CD14-positive monocyte (primary cell): ENCODE results near the gene NUP88. TPM values are rescaled to one million over a fixed set of nuclear protein-coding genes. Genes with fewer than 3 reads are reported as not detected.

Source experiments
- DNase-seq, 3 donors: peaks; one replicate each; pipeline ENCODE4 v3.0.0-alpha.2; 2011 to 2022
- H2AFZ ChIP-seq: 2 replicates; pipeline ENCODE4 v1.6.0; 2012; ENCODE audit warnings: mild to moderate bottlenecking, low read depth, low read length, inconsistent platforms; ENCODE audit not compliant: insufficient read depth, poor library complexity, severe bottlenecking
- H3K27ac ChIP-seq, 2 donors: 1 replicate in 1 of 2; 2 replicates in 1 of 2; pipeline ENCODE4 v1.5.1; 2012 to 2013; ENCODE audit warnings: low read length in 2 of 2, control low read depth in 1 of 2, inconsistent platforms in 1 of 2, low read depth in 1 of 2, mild to moderate bottlenecking in 1 of 2
- H3K27me3 ChIP-seq, 2 donors: one replicate each; pipeline versions ENCODE4 v1.6.0 to v1.6.1; 2011 to 2013; ENCODE audit warnings: low read length in 2 of 2; ENCODE audit not compliant: control insufficient read depth in 2 of 2, insufficient read depth in 2 of 2
- H3K36me3 ChIP-seq, 2 donors: replicated peaks in 1 of 2; 1 replicate in 1 of 2; 2 replicates in 1 of 2; pipeline versions ENCODE4 v1.5.1 to v1.6.1; 2012 to 2013; ENCODE audit warnings: low read length in 2 of 2, control low read depth in 1 of 2, inconsistent platforms in 1 of 2, mild to moderate bottlenecking in 1 of 2; ENCODE audit not compliant: insufficient read depth in 2 of 2, control insufficient read depth in 1 of 2
- H3K4me1 ChIP-seq, 2 donors: 1 replicate in 1 of 2; 2 replicates in 1 of 2; pipeline versions ENCODE4 v1.5.1 to v1.6.1; 2012 to 2013; ENCODE audit warnings: low read length in 2 of 2, control low read depth in 1 of 2, inconsistent platforms in 1 of 2, mild to moderate bottlenecking in 1 of 2, moderate library complexity in 1 of 2; ENCODE audit not compliant: insufficient read depth in 2 of 2, control insufficient read depth in 1 of 2
- H3K4me2 ChIP-seq: replicated peaks from 2 replicates; pipeline ENCODE3; 2012; ENCODE audit warnings: low read length, moderate library complexity, mild to moderate bottlenecking; ENCODE audit not compliant: poor library complexity, severe bottlenecking; ENCODE audit errors: extremely low read depth
- H3K4me3 ChIP-seq, 3 experiments: fragments of 200-600 bp in 1 of 3; sonication (generic) in 1 of 3; replicated peaks in 1 of 3; 1 replicate in 2 of 3; 2 replicates in 1 of 3; pipeline ENCODE4 v1.5.1; 2011 to 2013; ENCODE audit warnings: low read length in 3 of 3, mild to moderate bottlenecking in 3 of 3, control low read depth in 2 of 3, low read depth in 2 of 3, inconsistent platforms in 1 of 3, moderate library complexity in 1 of 3
- H3K79me2 ChIP-seq: 2 replicates; pipeline ENCODE4 v1.6.0; 2012; ENCODE audit warnings: mild to moderate bottlenecking, control low read depth, inconsistent platforms, low read length, moderate library complexity; ENCODE audit not compliant: insufficient read depth
- H3K9ac ChIP-seq: 2 replicates; pipeline ENCODE4 v1.6.0; 2017; ENCODE audit warnings: low read length, mild to moderate bottlenecking; ENCODE audit not compliant: insufficient read depth, poor library complexity, severe bottlenecking
- H3K9me3 ChIP-seq, 2 donors: replicated peaks in 1 of 2; 1 replicate in 1 of 2; 2 replicates in 1 of 2; pipeline versions ENCODE4 v1.5.1 to v1.6.1; 2012 to 2013; ENCODE audit warnings: low read length in 2 of 2, control low read depth in 1 of 2; ENCODE audit not compliant: control insufficient read depth in 1 of 2, insufficient read depth in 1 of 2
- H4K20me1 ChIP-seq: 2 replicates; pipeline ENCODE4 v1.6.0; 2012; ENCODE audit warnings: mild to moderate bottlenecking, low read length, control low read depth, moderate library complexity; ENCODE audit not compliant: insufficient read depth
- H3K27ac Mint-ChIP-seq, 7 donors: one replicate each; pipeline ENCODE4 v1.8.0; 2020; ENCODE audit warnings: mild to moderate bottlenecking in 7 of 7, mixed read lengths in 7 of 7, moderate library complexity in 6 of 7, inconsistent platforms in 2 of 7
- H3K27me3 Mint-ChIP-seq, 3 donors: one replicate each; pipeline ENCODE4 v1.8.0; 2021 to 2022; ENCODE audit warnings: low read depth in 3 of 3, mild to moderate bottlenecking in 3 of 3, mixed read lengths in 3 of 3, moderate library complexity in 3 of 3, inconsistent platforms in 1 of 3
- H3K36me3 Mint-ChIP-seq, 2 donors: one replicate each; pipeline ENCODE4 v1.8.0; 2020; ENCODE audit warnings: mixed read lengths in 2 of 2, inconsistent platforms in 1 of 2, mild to moderate bottlenecking in 1 of 2
- H3K4me1 Mint-ChIP-seq: one replicate; pipeline ENCODE4 v1.8.0; 2020; ENCODE audit warnings: mild to moderate bottlenecking, mixed read lengths
- H3K4me3 Mint-ChIP-seq, 2 donors: one replicate each; pipeline ENCODE4 v1.8.0; 2020; ENCODE audit warnings: mild to moderate bottlenecking in 2 of 2, mixed read lengths in 2 of 2, moderate library complexity in 1 of 2
- H3K9me3 Mint-ChIP-seq, 7 donors: one replicate each; pipeline ENCODE4 v1.8.0; 2020 to 2022; ENCODE audit warnings: mixed read lengths in 7 of 7, mild to moderate bottlenecking in 6 of 7, moderate library complexity in 6 of 7, inconsistent platforms in 2 of 7
- CTCF ChIP-seq: fragments of 200-600 bp; IDR thresholded peaks from one replicate; pipeline ENCODE4 v1.8.0; 2022; ENCODE audit warnings: antibody characterized with exemption, mild to moderate bottlenecking
- WGBS: methylation state at CpG from one replicate; pipeline ENCODE4 v1.1.5; 2013; ENCODE audit warnings: missing lambda C conversion rate; ENCODE audit not compliant: insufficient coverage; 5-methylcytosine and 5-hydroxymethylcytosine counted together
- intact Hi-C, 2 donors: fragments of 100-400 bp; cut with micrococcal nuclease; formaldehyde crosslinking; loops; one replicate each; pipeline versions ENCODE4 v1.15.0 to v1.15.1; 2023
- polyA plus RNA-seq, 3 donors: library from polyadenylated mRNA; depleted of rRNA in 1 of 3; unstranded in 2 of 3; stranded (reverse) in 1 of 3; fragments of 300-500 nt in 2 of 3; fragments of >200 nt in 1 of 3; fragmentation: Illumina TruSeq in 2 of 3; gene quantifications; 1 replicate in 2 of 3; 2 replicates in 1 of 3; pipeline ENCODE4 v1.2.3, GENCODE V29; 2012 to 2021

NUP88 gene
- polyA plus RNA-seq, 3 donors = 23.1 to 45.7 (median 36.1) TPM

- H3K9ac ChIP-seq = no peak overlapping the region
- Mint-ChIP-seq H3K4me1 (no peaks in the 10 kb centered on the region), H3K36me3 (peaks cover 42 to 60% of the 10 kb centered on the region in 2 donors), H3K27ac (no peak overlapping the region), H3K9me3 (no peaks in the 10 kb centered on the region), H3K27me3 (peaks cover 0 to 1% (median 0%) of the 10 kb centered on the region in 3 donors), H3K4me3 (no peak overlapping the region)
- H3K27ac ChIP-seq = no peak overlapping the region
- peaks cover 52 to 74% of the 10 kb centered on the region in 2 donors for H3K36me3 ChIP-seq
- no peaks in the 10 kb centered on the region for H3K79me2 ChIP-seq
- no peaks in the 10 kb centered on the region for H4K20me1 ChIP-seq
- no peaks in the 10 kb centered on the region for H3K4me1 ChIP-seq
- no peak for TF ChIP-seq CTCF
- intact Hi-C loops = no loop called here
- H3K27me3 ChIP-seq = no peaks in the 10 kb centered on the region
- H3K9me3 ChIP-seq = no peaks in the 10 kb centered on the region
- no peak overlapping the region for H3K4me2 ChIP-seq
- no peak overlapping the region for H3K4me3 ChIP-seq
- no peak overlapping the region for H2AFZ ChIP-seq
- no peak for DNase-seq
- WGBS = no CpG with 5 or more reads among the region's 9 CpGs
These were observed 74.5 kb downstream of the NUP88 start for GRCh38 chr17:5344914-5345313.

Other genes starting within 250 kb of the NUP88 start
- 1 to 10 TPM in 1 of 3 donors, under 1 TPM in 1, not detected in 1; 0.34 to 1.0 TPM for gene ZNF594, start 227.8 kb downstream of the NUP88 start, polyA plus RNA-seq
- gene SCIMP, start 184.8 kb downstream of the NUP88 start, polyA plus RNA-seq = 100 to 1,000 TPM in 1 of 3 donors, 10 to 100 TPM in 2; 88.7 to 164 (median 98.4) TPM
- gene RABEP1, start 137.4 kb downstream of the NUP88 start, polyA plus RNA-seq = 10 to 100 TPM; 12.7 to 19.1 (median 13.7) TPM
- gene RPAIN, start 520 bp upstream of the NUP88 start, polyA plus RNA-seq = 10 to 100 TPM; 18.9 to 31.9 (median 20.5) TPM
- gene C1QBP, start 19.5 kb upstream of the NUP88 start, polyA plus RNA-seq = 100 to 1,000 TPM in 2 of 3 donors, 10 to 100 TPM in 1; 32.7 to 169 (median 122) TPM
- 1 to 10 TPM in 1 of 3 donors, under 1 TPM in 2; 0.72 to 7.2 (median 0.96) TPM for gene DHX33, start 49.3 kb upstream of the NUP88 start, polyA plus RNA-seq
- 10 to 100 TPM; 30.6 to 84.9 (median 81.6) TPM for gene DERL2, start 66.5 kb upstream of the NUP88 start, polyA plus RNA-seq
- 10 to 100 TPM in 1 of 3 donors, 1 to 10 TPM in 2; 6.9 to 10.8 (median 8.9) TPM for gene MIS12, start 66.9 kb upstream of the NUP88 start, polyA plus RNA-seq
- 100 to 1,000 TPM in 1 of 3 donors, 10 to 100 TPM in 2; 13.2 to 388 (median 17.3) TPM for gene NLRP1, start 164.8 kb upstream of the NUP88 start, polyA plus RNA-seq